Brain microvascular endothelial cell (primary cell): ENCODE data around the gene CNTROB.
A peak's percentile ranks its signal among the peaks of the same experiment; 100 is the strongest.

Experiments used
- DNase-seq: peaks from one replicate; pipeline ENCODE4 v3.0.0-alpha.2; 2020
- H3K27ac ChIP-seq: fragments of 250-450 bp; sonication (Bioruptor Pico); 2 replicates; pipeline ENCODE4 v1.5.1; 2020; ENCODE audit warnings: mild to moderate bottlenecking, moderate library complexity
- H3K27me3 ChIP-seq: fragments of 250-450 bp; sonication (Bioruptor Pico); replicated peaks from 2 replicates; pipeline ENCODE4 v1.5.1; 2020; ENCODE audit warnings: mild to moderate bottlenecking
- H3K36me3 ChIP-seq: fragments of 250-450 bp; sonication (Bioruptor Pico); replicated peaks from 2 replicates; pipeline ENCODE4 v1.5.1; 2020; ENCODE audit warnings: mild to moderate bottlenecking
- H3K4me3 ChIP-seq: 2 replicates; pipeline ENCODE4 v1.5.1; 2011; ENCODE audit warnings: low read depth, mild to moderate bottlenecking, control low read depth, low read length, moderate library complexity
- CTCF ChIP-seq: IDR thresholded peaks from 2 replicates; pipeline ENCODE4 v1.5.1; 2011; ENCODE audit warnings: low read depth, mild to moderate bottlenecking, moderate library complexity, low read length, control low read depth, inconsistent platforms; ENCODE audit errors: missing control alignments
- in situ Hi-C: cut with HindIII; loops from 2 replicates; pipeline ENCODE4 v1.10.0; 2017; ENCODE audit warnings: low sequenced_read_pairs, low pct_ligation_motif_present

CNTROB gene

GRCh38 chr17:7930841-7931631, 970 bp upstream of the CNTROB start:
- DNase-seq: no peak
- H3K36me3 ChIP-seq: peaks cover 5% of the 10 kb centered on the region
- H3K27me3 ChIP-seq: no peaks in the 10 kb centered on the region
- in situ Hi-C loops: no loop called here
- H3K27ac ChIP-seq: no peak overlapping the region
- TF ChIP-seq CTCF: no peak
- peak overlapping the region; percentile 98 for H3K4me3 ChIP-seq

GRCh38 chr17:7932483-7932891, 481 bp downstream of the CNTROB start:
- H3K27me3 ChIP-seq: no peaks in the 10 kb centered on the region
- in situ Hi-C loops: no loop called here
- peak overlapping the region; percentile 98 for H3K4me3 ChIP-seq
- H3K36me3 ChIP-seq: peaks cover 19% of the 10 kb centered on the region
- peak; percentile 4 for DNase-seq
- TF ChIP-seq CTCF: no peak
- peak overlapping the region; percentile 79 for H3K27ac ChIP-seq

- Histone ChIP-seq H3K36me3 (peaks cover 19% of the 10 kb centered on the region), H3K27me3 (no peaks in the 10 kb centered on the region), H3K4me3 (peak overlapping the region; percentile 98), H3K27ac (peak overlapping the region; percentile 79)
- TF ChIP-seq CTCF: peak; percentile 56
- in situ Hi-C loops: no loop called here
- peak; percentile 68 for DNase-seq
Observed at GRCh38 chr17:7932949-7933348, 943 bp downstream of the CNTROB start.

GRCh38 chr17:7935859-7936258, 3.9 kb downstream of the CNTROB start:
- Histone ChIP-seq H3K27ac (no peak overlapping the region), H3K27me3 (no peaks in the 10 kb centered on the region), H3K4me3 (no peak overlapping the region), H3K36me3 (peaks cover 36% of the 10 kb centered on the region)
- no peak for TF ChIP-seq CTCF
- in situ Hi-C loops: no loop called here
- DNase-seq: no peak

GRCh38 chr17:7940034-7940433, 8.0 kb downstream of the CNTROB start:
- H3K4me3 ChIP-seq: no peak overlapping the region
- no peaks in the 10 kb centered on the region for H3K27me3 ChIP-seq
- peaks cover 59% of the 10 kb centered on the region for H3K36me3 ChIP-seq
- in situ Hi-C loops: no loop called here
- TF ChIP-seq CTCF: no peak
- H3K27ac ChIP-seq: no peak overlapping the region
- no peak for DNase-seq

- Histone ChIP-seq H3K36me3 (peaks cover 62% of the 10 kb centered on the region), H3K4me3 (no peak overlapping the region), H3K27ac (no peak overlapping the region), H3K27me3 (no peaks in the 10 kb centered on the region)
- no peak for TF ChIP-seq CTCF
- in situ Hi-C loops: no loop called here
- no peak for DNase-seq
Observed at GRCh38 chr17:7940743-7941142, 8.7 kb downstream of the CNTROB start.
